Head of caudate nucleus (tissue), 42 donors: Measurements from ENCODE around the gene TRIM46.

ENCODE experiments used
- DNase-seq, 42 donors: peaks; one replicate each; pipeline versions ENCODE4 v3.0.0 to v3.0.0-alpha.2; 2020 to 2021; ENCODE audit warnings: mixed read lengths in 7 of 42
- intact Hi-C: fragments of 100-400 bp; cut with DNase I; formaldehyde crosslinking; loops from one replicate; pipeline ENCODE4 v1.15.0; 2022

The TRIM46 gene, protein sequence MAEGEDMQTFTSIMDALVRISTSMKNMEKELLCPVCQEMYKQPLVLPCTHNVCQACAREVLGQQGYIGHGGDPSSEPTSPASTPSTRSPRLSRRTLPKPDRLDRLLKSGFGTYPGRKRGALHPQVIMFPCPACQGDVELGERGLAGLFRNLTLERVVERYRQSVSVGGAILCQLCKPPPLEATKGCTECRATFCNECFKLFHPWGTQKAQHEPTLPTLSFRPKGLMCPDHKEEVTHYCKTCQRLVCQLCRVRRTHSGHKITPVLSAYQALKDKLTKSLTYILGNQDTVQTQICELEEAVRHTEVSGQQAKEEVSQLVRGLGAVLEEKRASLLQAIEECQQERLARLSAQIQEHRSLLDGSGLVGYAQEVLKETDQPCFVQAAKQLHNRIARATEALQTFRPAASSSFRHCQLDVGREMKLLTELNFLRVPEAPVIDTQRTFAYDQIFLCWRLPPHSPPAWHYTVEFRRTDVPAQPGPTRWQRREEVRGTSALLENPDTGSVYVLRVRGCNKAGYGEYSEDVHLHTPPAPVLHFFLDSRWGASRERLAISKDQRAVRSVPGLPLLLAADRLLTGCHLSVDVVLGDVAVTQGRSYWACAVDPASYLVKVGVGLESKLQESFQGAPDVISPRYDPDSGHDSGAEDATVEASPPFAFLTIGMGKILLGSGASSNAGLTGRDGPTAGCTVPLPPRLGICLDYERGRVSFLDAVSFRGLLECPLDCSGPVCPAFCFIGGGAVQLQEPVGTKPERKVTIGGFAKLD

GRCh38 chr1:155173478-155174323, at the start of gene TRIM46:
Gene TRIM46, plus strand, starts transcription at chr1:155173849. Its CDS starts 118 bp downstream, at chr1:155173967.
- intact Hi-C loops = loop anchor here (2.0 kb wide), 1 partner anchor 47 kb away; the partner anchor contains the start of gene EFNA1
- DNase-seq = peak; percentile 68 to 92 (median 82)

- DNase-seq = peak in 7 of 42 donors; percentile 9 to 55 (median 23)
- intact Hi-C loops = loop anchor here (5.0 kb wide), 1 partner anchor 32 kb away; no protein-coding TSS in a partner anchor
Observed at GRCh38 chr1:155124503-155125463, 48.9 kb upstream of the TRIM46 start.

DNA sequence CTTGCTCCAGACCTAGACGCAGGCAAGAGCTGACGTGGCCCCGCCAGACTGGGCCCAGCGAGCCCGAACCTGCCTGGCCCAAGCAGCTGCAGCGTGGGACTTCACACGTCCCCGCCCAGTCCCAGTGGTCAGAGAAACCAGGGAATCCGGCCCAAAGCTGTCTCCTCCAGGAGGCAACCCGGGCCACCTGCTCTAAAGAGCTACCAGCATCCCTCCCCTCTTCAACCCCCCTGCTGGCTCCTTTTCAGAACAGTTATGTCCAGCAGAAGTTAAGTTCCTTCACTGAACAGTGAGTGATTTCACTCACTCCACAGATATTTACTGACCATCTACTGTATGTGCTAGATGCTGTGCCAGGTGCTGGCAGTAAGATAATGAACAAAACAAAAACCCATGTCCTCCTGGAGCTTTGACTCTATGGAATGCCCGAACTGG, 48.1 kb upstream of the TRIM46 start:
- intact Hi-C loops = loop anchor here (5.0 kb wide), 1 partner anchor 33 kb away; no protein-coding TSS in a partner anchor
- DNase-seq = peak in 11 of 42 donors; percentile 4 to 50 (median 33)

GRCh38 chr1:155125946-155126555, 47.6 kb upstream of the TRIM46 start:
- peak; percentile 56 to 95 (median 87) for DNase-seq
- intact Hi-C loops = loop anchor here (2.0 to 5.0 kb wide), 2 partner anchors 34 to 47 kb away; partner anchors contain the start of genes KRTCAP2 and TRIM46

GRCh38 chr1:155126556-155127104, 47.0 kb upstream of the TRIM46 start:
- DNase-seq = peak; percentile 61 to 90 (median 80)
- intact Hi-C loops = loop anchor here (2.0 to 5.0 kb wide), 2 partner anchors 34 to 46 kb away; partner anchors contain the start of genes KRTCAP2 and TRIM46

DNA sequence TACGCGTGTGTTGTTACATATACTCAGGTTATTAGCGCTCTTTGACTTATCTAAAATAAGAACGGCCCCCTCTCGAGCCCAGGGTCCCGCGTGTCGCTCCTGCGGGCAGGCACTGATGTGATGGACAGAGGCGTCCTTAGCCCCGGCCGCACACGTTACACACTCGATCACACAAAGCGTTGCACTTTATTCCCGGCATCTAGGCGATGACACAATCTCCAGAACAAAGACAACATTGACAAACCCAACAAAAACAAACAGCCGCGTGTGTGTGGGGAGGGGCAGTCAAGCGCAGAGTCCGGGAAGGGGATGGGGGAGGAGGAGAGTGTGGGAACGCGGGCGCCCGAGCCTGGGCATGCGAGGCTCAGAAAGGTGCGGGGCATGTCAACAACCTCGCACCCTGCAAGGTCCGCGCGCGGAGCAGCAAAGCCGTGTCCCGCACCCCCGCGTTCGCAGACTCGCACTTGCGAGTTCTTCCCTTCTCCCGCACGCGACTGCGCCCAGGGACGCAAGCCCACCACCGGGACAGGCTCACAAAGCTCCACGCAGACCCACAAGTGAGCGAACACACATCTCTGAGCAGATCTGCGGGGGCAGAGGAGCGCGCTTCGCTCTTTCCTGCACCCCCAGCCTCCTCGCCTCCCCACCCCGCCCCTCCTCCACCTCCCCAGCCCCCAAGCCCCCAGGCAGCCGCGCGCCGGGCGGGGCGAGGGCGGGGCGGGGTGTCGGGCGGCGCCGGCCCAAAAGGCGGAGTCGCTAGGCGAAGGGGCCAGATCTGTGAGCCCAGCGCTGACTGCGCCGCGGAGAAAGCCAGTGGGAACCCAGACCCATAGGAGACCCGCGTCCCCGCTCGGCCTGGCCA, 46.3 kb upstream of the TRIM46 start, which contains the start of gene EFNA1:
EFNA1 (plus strand) TSS at position 772 of the 862 bp plus-strand sequence. CDS start 102 bp downstream, outside the sequence.
- intact Hi-C loops = loop anchor here (2.0 to 5.0 kb wide), 2 partner anchors 35 to 45 kb away; partner anchors contain the start of genes KRTCAP2 and TRIM46
- DNase-seq = peak; percentile 79 to 96 (median 90)

DNA sequence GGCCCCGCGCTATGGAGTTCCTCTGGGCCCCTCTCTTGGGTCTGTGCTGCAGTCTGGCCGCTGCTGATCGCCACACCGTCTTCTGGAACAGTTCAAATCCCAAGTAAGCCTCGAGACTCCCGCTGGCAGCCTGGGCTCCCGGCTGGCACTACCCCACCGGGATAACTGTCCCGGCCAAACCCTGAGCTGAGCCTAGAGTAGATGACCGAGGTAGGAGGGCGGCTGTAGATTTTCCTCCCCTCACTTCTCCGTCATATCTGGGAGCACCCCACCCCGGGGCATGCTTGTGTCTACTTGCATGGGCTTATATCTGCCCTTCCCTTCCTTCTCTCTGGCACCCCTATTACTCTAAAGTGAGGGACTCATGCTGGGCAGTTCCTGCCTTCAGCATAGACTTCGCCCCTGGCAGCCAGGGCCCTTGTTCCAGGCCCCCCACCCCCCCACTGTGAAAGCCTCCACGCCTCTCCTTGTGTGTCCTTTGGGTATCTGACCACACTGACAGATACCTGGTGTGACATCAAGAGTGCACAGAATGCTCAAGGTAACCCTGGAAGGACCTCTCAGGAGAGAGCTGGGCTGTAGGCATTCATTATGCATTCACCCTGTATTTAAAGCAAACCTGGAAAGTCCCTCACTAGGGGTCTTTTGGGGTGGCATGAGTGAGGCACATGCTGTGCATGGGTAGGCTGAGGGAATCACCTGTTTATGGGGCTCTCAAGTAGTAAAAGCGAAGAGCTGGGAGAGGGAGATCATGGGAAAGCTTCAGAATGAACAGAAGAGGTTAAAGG, 45.5 kb upstream of the TRIM46 start:
- DNase-seq = peak in 1 of 42 donors; percentile 5
- intact Hi-C loops = loop anchor here (2.0 to 5.0 kb wide), 2 partner anchors 36 to 45 kb away; partner anchors contain the start of genes KRTCAP2 and TRIM46

- peak in 41 of 42 donors; percentile 6 to 83 (median 64) for DNase-seq
- intact Hi-C loops = loop anchor here (5.0 kb wide), 1 partner anchor 37 kb away; no protein-coding TSS in a partner anchor
Observed at GRCh38 chr1:155128755-155129473, 44.7 kb upstream of the TRIM46 start.

DNA sequence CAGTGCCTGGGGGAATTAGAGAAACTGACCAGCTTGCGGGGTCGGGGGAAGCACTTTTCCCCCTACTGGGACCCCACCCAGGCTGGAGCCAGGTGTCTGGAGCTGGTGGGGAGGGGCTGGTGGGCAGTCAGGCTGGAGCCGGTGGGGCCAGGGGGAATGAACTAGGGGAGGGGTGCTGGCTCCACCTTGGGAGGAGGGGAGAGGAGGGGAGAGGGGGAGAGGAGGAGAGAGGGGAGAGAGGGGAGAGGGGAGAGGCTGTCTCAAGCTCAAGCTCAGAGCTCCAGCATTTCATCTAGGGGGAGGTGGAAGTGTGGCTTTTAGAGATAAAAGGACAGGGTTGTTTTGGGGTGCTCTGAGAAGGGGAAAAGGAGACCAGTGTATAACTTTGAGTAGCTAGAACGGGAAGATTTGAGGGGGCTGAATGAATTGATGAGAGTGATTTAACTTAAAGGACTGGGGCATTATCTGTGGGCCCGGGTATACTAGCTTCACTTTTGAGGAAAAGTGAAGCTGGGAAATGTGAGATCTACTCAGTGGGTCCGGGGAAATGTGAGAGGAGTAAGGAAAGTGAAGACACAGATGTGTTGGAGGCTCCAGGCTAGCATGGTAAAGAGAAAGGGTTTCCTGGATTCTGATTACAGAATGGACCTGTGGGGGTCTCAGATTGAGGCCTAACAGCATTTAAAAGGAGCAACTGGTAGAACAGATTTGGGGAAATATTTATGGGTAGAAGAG, 43.2 kb upstream of the TRIM46 start:
- intact Hi-C loops = no loop called here
- no peak for DNase-seq

GRCh38 chr1:155131285-155131684, 42.4 kb upstream of the TRIM46 start:
- no peak for DNase-seq
- intact Hi-C loops = no loop called here

DNA sequence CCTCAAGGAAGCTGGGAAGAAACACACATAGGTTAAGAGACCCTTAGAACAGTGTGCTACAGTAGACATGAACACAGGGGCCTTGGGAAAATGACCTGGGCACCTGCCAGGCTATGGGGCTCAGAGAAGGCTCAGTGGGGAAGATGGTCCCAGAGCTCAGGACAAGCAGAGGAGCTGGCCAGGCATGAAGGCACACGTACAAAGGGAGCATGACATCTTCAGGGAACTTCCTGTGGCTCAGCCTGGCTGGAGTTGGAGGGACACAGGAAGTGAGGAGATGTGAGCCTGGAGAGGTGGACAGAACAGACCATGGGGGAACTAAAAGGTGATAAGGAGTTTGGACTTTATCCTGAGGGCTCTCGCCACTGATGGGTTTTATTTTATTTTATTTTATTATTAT, 41.8 kb upstream of the TRIM46 start:
- no peak for DNase-seq
- intact Hi-C loops = no loop called here

- no peak for DNase-seq
- intact Hi-C loops = no loop called here
Observed at GRCh38 chr1:155133799-155134281, 39.8 kb upstream of the TRIM46 start.

- intact Hi-C loops = no loop called here
- DNase-seq = no peak
Observed at GRCh38 chr1:155134322-155134721, 39.3 kb upstream of the TRIM46 start.
